ENCODE data around the gene POLE. TPM values are rescaled to one million over a fixed set of nuclear protein-coding genes. Genes with fewer than 3 reads are reported as not detected.

The POLE gene, protein sequence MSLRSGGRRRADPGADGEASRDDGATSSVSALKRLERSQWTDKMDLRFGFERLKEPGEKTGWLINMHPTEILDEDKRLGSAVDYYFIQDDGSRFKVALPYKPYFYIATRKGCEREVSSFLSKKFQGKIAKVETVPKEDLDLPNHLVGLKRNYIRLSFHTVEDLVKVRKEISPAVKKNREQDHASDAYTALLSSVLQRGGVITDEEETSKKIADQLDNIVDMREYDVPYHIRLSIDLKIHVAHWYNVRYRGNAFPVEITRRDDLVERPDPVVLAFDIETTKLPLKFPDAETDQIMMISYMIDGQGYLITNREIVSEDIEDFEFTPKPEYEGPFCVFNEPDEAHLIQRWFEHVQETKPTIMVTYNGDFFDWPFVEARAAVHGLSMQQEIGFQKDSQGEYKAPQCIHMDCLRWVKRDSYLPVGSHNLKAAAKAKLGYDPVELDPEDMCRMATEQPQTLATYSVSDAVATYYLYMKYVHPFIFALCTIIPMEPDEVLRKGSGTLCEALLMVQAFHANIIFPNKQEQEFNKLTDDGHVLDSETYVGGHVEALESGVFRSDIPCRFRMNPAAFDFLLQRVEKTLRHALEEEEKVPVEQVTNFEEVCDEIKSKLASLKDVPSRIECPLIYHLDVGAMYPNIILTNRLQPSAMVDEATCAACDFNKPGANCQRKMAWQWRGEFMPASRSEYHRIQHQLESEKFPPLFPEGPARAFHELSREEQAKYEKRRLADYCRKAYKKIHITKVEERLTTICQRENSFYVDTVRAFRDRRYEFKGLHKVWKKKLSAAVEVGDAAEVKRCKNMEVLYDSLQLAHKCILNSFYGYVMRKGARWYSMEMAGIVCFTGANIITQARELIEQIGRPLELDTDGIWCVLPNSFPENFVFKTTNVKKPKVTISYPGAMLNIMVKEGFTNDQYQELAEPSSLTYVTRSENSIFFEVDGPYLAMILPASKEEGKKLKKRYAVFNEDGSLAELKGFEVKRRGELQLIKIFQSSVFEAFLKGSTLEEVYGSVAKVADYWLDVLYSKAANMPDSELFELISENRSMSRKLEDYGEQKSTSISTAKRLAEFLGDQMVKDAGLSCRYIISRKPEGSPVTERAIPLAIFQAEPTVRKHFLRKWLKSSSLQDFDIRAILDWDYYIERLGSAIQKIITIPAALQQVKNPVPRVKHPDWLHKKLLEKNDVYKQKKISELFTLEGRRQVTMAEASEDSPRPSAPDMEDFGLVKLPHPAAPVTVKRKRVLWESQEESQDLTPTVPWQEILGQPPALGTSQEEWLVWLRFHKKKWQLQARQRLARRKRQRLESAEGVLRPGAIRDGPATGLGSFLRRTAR (N-terminal part only)
- polyA plus RNA-seq (ENCODE audit: insufficient read length in 3 of 3), result 10 to 100 TPM; 54.6 to 63.3 (median 62.3) TPM
- long read RNA-seq, donor 1, partial matches to known transcripts, result 173 of 297 reads
- long read RNA-seq, donor 1, other reads (novel, unspliced or antisense), result 124 of 297 reads
- long read RNA-seq, donor 2, result 0 reads
- long read RNA-seq, donor 3, partial matches to known transcripts, result 0 of 1 reads
- long read RNA-seq, donor 3, other reads (novel, unspliced or antisense), result 0 of 1 reads
- long read RNA-seq, donor 4, partial matches to known transcripts, result 0 of 1 reads
- long read RNA-seq, donor 4, other reads (novel, unspliced or antisense), result 0 of 1 reads
- long read RNA-seq, donor 5, partial matches to known transcripts, result 0 of 2 reads
- long read RNA-seq, donor 5, other reads (novel, unspliced or antisense), result 0 of 2 reads
- long read RNA-seq, donor 6, partial matches to known transcripts, result 0 of 1 reads
- long read RNA-seq, donor 6, other reads (novel, unspliced or antisense), result 0 of 1 reads
- long read RNA-seq, donor 7, result 0 reads
- long read RNA-seq, donor 8, partial matches to known transcripts, result 60 of 88 reads
- long read RNA-seq, donor 8, other reads (novel, unspliced or antisense), result 27 of 88 reads
- long read RNA-seq, donor 9, partial matches to known transcripts, result 315 of 325 reads
- long read RNA-seq, donor 9, other reads (novel, unspliced or antisense), result 8 of 325 reads
- long read RNA-seq, donor 10, partial matches to known transcripts, result 0 of 2 reads
- long read RNA-seq, donor 10, other reads (novel, unspliced or antisense), result 0 of 2 reads
- long read RNA-seq, donor 11, partial matches to known transcripts, result 0 of 3 reads
- long read RNA-seq, donor 11, other reads (novel, unspliced or antisense), result 0 of 3 reads
- long read RNA-seq, donor 12, partial matches to known transcripts, result 0 of 4 reads
- long read RNA-seq, donor 12, other reads (novel, unspliced or antisense), result 0 of 4 reads
- long read RNA-seq, donor 13, partial matches to known transcripts, result 0 of 3 reads
- long read RNA-seq, donor 13, other reads (novel, unspliced or antisense), result 0 of 3 reads
- long read RNA-seq, donor 14, result 0 reads
- long read RNA-seq, donor 15, partial matches to known transcripts, result 0 of 1 reads
- long read RNA-seq, donor 15, other reads (novel, unspliced or antisense), result 0 of 1 reads
- long read RNA-seq, donor 16, partial matches to known transcripts, result 0 of 2 reads
- long read RNA-seq, donor 16, other reads (novel, unspliced or antisense), result 0 of 2 reads

DNA sequence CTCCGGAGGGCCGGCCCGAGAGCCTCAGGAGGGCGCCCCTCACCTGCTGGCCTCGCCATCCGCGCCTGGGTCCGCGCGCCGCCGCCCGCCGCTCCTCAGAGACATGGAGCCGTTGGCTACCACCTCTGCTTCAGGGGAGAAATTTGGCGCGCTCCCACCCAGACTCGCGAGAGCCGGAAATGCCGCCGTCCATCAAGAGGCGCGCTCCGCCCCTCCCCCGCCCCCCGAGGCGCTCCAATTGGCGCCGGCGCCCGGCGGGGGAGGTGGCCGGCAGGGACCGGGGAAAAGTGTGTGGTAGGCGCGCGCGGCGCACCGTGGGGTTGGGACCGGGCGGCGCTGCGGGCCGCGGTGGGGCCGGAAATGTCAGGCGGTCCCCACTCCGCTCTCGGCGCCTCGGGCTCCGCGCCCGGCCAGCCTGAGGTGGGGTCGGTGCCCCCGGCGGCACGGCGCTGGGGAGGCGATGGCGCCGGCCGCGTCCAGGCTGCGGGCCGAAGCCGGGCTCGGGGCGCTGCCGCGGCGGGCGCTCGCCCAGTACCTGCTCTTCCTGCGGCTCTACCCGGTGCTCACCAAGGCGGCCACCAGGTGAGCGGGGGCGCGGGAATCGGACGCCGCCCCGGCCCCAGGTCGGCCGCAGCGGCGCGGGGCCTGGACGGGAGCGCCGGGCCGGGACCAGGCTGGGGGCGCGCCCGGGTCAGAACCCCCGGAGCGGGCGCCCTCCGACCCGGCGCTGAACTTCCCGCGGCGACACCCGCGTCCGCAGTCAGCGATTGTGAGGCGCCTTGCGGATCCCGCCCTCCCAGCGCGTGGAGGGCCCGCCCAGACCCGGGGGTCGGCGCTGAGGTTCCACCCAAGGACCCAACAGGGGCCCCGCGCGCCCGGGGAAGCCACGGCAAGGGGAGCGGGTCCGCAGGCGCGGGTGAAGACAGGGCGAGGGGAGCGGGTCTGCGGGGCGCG, at the start of gene POLE, which contains the start of gene PXMP2:
Gene POLE (minus strand): TSS at position 132 of the 954 bp plus-strand sequence. CDS start 27 bp downstream, at position 105.
Gene PXMP2 (plus strand): TSS at position 377 of the 954 bp plus-strand sequence. CDS start 84 bp downstream, at position 461.
- DNase-seq, result peak; percentile 97

DNA sequence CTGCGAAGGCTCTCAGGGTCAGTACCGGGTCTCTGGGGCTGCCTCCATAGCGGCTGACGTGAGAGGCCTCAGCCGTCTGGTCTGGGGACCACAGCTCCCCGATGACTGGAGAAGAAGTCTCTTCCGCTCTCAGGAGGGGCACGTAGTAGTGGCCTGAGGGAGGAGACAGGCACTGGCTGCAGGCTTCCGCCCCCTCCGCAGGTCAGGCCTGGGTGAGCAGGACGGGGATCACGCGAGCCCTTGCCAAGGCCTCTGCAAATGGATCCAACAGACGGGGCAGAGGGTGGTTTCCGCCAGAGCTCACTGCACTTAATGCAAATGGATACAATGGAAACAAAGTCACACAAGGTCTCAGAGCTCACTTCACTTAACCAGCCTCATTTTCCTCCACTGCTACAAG, 49.8 kb upstream of the POLE start:
- no peak for DNase-seq

DNA sequence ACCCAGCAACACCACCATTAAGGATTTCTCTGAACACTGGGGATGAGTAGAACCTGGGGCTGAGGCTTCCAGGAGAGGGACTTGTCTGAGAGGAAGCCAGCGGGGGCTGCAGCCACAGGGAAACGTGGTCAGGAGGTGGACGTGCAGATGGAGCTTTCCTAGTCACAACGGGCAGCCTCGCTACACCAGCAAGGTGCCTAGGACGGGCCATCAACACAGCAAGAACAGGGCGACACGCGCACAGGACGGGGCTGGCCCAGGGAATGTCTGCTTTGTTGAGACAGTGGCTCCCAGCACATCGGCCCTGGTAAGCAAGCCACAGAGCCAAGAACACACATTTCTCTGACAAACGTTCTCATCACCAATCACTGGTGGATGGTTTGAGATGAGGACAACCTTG, 49.2 kb upstream of the POLE start:
- DNase-seq, result no peak

DNA sequence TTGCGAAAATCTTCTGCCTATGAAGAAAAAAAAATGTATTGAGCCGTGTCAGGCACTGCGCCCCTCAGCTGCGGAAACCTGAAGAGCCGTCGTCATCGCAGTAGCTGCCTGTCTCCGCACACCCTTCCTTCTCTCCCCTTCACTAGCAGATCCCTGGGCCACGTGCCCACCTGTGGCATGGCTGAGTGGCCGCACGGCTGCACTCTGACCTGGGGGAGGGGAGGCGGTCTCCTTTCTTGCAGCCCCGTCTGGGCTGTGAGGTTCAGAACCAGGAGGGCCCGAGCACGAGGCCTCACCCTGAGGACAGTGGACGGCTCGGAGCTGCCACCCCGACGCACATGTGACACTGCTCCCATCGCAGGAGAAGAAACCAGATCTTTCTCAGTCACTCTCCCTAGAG, 48.4 kb upstream of the POLE start:
- no peak for DNase-seq

DNA sequence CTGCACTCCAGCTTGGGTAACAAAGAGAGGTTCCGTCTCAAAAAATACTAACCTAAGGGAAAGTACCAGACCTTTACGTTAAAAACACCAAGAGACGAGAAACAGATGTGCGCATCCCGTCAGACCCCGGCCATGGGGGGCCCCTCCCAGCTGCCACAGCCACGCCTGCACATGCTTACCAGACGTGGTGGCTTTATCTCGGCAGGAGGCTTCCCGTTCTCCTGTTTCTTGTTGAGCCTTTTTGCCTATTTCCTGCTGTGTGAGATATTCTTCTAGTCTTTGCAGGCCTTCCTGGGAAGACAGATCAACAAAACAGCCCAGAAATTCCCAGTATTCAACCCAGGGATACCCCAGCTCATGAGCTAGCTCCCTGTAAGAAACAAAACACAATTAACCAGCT, 47.1 kb upstream of the POLE start:
- no peak for DNase-seq

DNA sequence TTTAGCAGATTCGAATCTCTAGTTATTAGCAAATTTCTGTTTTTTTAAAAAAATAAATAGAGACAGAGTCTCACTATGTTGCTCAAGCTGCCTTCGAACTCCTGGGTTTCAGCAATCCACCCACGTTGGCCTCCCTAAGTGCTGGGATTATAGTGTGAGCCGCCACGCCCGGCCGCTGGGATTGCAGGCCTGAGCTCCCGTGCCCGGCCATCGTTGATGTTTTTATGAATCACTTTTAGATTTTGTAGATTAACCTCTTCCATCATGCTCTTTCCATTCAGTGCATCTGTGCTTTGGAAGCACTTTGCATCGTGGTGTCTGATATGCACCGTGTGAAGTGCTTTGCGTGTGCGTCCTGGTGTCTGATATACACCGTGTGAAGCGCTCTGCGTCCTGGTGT, 44.4 kb upstream of the POLE start:
- DNase-seq, result no peak

DNA sequence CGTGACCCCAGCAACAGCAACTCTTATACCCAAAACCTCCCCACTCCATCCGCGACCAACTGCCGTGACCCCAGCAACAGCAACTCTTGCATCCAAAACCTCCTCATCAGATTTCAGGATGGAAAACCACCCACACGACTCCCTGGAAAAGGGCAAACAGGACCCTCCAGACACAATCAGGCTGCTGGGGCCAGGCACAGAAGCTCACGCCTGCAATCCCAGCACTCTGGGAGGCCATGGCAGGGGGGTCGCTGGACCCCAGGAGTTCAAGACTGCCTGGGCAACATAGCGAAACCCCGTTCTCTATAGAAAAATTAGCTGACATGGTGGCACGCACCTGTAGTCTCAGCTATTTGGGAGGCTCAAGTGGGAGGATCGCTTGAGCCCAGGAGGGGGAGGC, 43.2 kb upstream of the POLE start:
- no peak for DNase-seq

DNA sequence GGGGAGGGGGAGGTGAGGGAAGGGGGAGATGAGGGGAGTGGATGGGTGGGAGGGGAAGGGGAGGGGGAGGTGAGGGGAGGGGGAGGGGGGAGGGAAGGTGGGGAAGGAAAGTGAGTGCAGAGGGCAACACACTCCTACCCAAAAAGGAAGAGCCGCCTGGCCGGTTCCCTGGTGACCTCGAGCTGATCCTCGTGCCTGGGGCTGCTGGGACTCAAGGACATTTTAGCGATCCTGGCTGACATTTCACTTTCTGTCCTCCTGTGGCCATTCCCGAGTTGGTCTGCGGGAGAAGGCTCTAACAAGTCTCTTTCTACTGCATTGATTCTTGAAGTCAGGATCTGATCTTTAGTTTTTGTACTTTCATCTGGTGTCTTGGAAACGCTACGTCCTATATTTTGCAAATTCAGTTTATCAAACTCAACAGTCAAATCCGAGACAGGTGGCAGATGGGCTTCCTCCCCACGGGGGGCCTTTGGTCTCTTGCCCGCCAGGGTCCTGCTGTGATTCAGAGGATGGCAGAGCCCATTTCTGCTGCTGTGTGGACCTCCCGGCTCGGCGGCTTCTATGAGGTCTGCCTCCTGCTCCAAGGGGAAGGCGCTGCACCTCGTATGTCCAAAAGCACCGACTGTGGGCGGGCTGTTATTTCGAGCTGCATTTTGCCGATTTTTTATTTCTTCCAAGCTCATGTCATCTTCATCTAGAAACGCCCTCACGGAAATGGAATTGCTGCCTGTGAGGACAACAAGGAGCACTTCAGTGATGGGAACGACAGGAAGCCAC, 42.6 kb upstream of the POLE start:
- no peak for DNase-seq

DNA sequence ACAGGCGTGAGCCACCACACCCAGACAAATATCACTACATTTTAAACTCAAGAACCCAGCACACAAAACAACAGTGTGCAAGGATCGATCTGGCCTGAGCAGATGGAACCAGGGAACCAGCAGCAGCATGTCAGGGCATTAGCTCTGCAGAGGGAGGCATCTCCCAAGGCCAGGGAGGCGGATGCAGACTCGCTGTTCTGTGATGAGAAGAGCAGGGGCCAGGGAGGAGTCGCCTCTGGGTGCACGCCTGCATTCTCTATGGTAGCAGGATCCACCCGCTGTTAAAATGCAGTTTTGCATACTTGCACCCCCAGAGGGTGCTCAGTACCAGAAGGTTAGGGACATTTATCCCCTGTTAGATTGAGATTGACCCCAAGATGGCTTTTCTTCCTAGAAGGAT, 41.4 kb upstream of the POLE start:
- no peak for DNase-seq

DNA sequence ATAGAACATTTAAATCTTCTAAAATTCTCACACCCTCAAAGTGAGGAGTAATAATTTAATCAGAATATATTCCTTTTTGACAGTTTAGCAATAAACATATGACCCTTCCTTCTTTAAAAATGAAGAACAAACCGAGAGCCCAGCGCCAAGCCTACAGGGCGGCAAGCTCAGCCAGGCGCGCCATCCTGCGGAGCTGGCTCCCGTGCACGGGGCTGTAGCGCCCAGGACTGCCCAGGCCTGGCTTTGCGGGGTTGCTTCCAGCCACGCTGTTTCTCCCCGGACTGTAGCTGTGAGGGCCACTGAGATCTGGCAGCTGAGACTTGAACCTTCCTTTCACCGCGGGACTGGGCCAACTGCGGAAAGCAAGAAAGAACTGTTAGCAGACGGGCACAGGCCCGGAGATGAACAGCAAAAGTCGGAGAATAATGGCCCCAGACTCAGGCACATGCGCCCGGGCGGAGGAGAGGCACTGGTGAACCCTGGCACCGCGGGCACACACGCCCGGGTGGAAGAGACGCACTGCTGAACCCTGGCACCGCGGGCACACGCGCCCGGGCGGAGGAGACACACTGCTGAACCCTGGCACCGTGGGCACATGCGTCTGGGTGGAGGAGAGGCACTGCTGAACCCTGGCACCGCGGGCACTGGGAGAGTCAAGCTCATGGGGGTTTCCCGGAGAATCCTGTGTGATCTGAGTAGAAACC, 40.1 kb upstream of the POLE start:
- no peak for DNase-seq

DNA sequence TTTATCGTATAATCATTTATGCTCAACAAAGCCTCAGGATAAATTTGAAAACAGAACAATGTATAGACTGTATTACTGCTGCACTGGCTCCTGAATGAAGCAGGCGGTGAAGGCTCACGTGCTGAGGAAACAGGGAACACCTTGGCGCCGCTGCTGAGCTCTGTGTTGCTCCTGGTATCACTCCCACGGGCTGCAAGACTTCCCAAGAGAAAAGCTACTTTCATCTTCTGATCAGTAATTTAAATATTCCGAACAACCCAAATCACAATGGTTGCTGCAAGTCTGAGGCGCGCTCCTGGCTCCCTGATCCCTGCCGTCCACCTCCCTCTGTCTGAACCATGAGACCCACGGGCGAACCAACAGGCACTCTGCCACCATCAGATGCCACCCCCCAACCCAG, 39.2 kb upstream of the POLE start:
- DNase-seq, result no peak

DNA sequence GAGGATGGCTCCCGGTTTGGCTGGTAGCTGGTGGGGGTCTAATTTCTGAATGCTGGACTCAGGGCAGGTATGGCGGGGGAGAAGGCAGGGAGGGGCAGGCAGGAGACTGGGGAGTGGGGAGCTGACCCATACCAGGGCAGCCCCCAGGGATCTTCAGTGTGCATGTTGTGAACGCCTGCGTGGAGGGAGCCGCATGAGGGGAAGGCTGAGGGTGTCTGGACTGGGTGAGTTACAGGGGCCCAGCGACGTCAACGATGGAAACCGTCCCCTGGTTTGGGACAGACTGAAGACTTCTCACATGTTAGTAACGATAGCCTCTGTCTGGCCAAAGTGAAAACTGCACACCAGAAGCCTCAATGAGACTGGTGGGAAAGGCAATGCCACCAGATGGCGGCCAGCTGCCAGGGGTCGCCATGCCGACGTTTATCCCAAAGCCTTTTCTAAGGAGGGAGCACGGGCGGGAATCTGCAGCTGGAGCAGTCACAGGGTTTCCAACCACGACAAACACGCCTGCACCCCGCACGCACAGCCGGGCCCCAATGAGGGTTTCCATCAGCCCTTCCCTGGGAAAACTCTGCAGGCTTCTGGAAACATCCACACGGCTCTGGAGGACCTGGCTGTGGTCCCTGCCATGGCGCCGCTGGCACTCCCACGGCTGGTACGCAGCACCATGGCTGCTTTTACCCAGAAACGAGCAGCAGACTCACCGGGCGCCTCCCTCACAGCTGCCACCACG, 37.5 kb upstream of the POLE start:
- no peak for DNase-seq

DNA sequence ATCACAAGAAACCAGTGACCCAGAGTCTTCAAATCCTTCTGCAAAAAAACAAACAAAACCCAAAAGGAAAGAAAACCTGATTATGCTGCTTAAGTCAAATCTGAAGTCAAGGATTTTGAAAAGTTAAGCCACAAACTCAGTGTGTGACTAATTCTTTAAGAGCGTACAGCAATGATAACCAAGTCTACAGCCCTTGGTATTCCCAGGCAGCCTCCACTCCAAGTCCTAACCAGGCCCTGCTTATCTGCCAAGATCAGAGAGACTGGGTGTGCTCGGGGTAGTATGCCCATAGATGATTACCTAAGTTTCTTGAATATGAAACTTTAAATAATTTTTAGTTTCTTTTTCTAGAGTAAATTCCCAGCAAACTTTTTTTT, 36.6 kb upstream of the POLE start:
- no peak for DNase-seq

DNA sequence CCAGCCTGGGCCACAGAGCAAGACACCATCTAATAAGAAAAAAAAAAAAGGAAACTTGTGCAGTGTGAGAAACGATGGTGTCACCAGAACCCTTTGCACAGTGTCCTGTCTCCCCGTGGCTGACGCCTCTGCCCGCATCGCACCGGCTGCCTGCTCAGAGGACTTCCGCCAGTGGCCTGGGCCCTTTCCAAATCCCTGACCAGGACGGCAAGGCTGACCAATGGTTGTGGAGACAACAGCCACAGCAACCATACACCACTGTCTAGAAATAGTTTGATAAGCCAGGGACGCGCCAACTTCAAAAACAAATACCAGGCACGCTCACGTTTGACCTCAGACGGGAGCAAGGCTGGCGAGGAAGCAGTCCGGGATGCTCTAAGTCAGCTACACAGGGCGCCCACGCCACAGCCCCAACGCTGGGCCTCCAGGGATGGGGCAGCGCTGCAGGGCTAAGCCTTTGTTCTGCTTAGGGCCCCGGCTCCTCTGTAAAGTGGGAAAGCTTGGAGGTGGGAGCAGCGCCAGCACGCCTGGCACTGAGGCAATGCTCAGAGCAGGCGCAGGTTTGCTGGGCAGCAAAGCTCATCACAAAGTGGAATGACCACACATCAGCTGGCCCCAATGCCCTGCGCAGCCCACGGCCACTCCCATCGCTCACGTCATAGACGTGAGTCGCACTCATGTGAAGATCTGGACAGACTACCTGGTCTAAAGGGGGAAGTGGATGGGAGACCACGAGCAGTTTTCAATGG, 36.0 kb upstream of the POLE start:
- DNase-seq, result no peak
